GM18868 (cell line): ENCODE data around the gene UBR4.
"Not testable (repeated sequence)": the region's sequence is repeated elsewhere in the genome, so short reads cannot be mapped to it uniquely, and the experiment has no call there.

Experiments
- ATAC-seq: cut with Tn5 transposase; IDR thresholded peaks from one replicate; pipeline ENCODE4 v1.9.1; 2021; ENCODE audit warnings: mild to moderate bottlenecking, moderate library complexity; ENCODE audit not compliant: unreplicated experiment

UBR4 gene

GRCh38 chr1:19209990-19210771, at the start of gene UBR4:
UBR4 (minus strand) TSS chr1:19210266; CDS start chr1:19210248, 18 bp downstream.
- peak; percentile 81 for ATAC-seq

GRCh38 chr1:19258353-19258752, 48.3 kb upstream of the UBR4 start:
- no peak for ATAC-seq

- no peak for ATAC-seq
Observed at GRCh38 chr1:19257178-19257914, 47.3 kb upstream of the UBR4 start.

- ATAC-seq, result not testable (repeated sequence)
Observed at GRCh38 chr1:19256301-19256700, 46.2 kb upstream of the UBR4 start.

GRCh38 chr1:19255288-19255687, 45.2 kb upstream of the UBR4 start:
- ATAC-seq, result no peak

- ATAC-seq, result no peak
Observed at GRCh38 chr1:19254416-19254815, 44.4 kb upstream of the UBR4 start.

- ATAC-seq, result peak; percentile 86
Observed at GRCh38 chr1:19251305-19252196, 41.5 kb upstream of the UBR4 start, which contains the start of the genes EMC1 and MRTO4. EMC1 (minus strand) TSS chr1:19251524; CDS start chr1:19251509, 15 bp downstream. MRTO4 (plus strand) TSS chr1:19251805; CDS start chr1:19251836, 31 bp downstream.

GRCh38 chr1:19250629-19251304, 40.7 kb upstream of the UBR4 start:
- no peak for ATAC-seq

- ATAC-seq, result no peak
Observed at GRCh38 chr1:19240673-19241538, 30.8 kb upstream of the UBR4 start.

- no peak for ATAC-seq
Observed at GRCh38 chr1:19239876-19240275, 29.8 kb upstream of the UBR4 start.

GRCh38 chr1:19234224-19234623, 24.2 kb upstream of the UBR4 start:
- ATAC-seq, result no peak

GRCh38 chr1:19232524-19232846, 22.4 kb upstream of the UBR4 start:
- no peak for ATAC-seq

- not testable (repeated sequence) for ATAC-seq
Observed at GRCh38 chr1:19231736-19232523, 21.9 kb upstream of the UBR4 start.

- ATAC-seq, result no peak
Observed at GRCh38 chr1:19229828-19230325, 19.8 kb upstream of the UBR4 start.

GRCh38 chr1:19229229-19229628, 19.2 kb upstream of the UBR4 start:
- no peak for ATAC-seq

GRCh38 chr1:19222979-19223824, 13.1 kb upstream of the UBR4 start:
- no peak for ATAC-seq

- no peak for ATAC-seq
Observed at GRCh38 chr1:19222573-19222972, 12.5 kb upstream of the UBR4 start.

GRCh38 chr1:19220991-19221390, 10.9 kb upstream of the UBR4 start:
- no peak for ATAC-seq
